ENCODE data around the gene ZNF521.

The ZNF521 gene

GRCh38 chr18:25349926-25350487, 2.0 kb downstream of the ZNF521 start:
- peak; percentile 36 for DNase-seq (ENCODE audit: low spot score)
- in situ Hi-C loops (cut with MboI; ENCODE audit: low pct_unique_long_range_greater_than_20kb, low sequenced_read_pairs, unreplicated experiment), result no loop called here
- no peak for TF ChIP-seq CTCF (IDR thresholded peaks at IDR 0.05; ENCODE audit: extremely low read depth, insufficient read depth, missing control alignments)

DNA sequence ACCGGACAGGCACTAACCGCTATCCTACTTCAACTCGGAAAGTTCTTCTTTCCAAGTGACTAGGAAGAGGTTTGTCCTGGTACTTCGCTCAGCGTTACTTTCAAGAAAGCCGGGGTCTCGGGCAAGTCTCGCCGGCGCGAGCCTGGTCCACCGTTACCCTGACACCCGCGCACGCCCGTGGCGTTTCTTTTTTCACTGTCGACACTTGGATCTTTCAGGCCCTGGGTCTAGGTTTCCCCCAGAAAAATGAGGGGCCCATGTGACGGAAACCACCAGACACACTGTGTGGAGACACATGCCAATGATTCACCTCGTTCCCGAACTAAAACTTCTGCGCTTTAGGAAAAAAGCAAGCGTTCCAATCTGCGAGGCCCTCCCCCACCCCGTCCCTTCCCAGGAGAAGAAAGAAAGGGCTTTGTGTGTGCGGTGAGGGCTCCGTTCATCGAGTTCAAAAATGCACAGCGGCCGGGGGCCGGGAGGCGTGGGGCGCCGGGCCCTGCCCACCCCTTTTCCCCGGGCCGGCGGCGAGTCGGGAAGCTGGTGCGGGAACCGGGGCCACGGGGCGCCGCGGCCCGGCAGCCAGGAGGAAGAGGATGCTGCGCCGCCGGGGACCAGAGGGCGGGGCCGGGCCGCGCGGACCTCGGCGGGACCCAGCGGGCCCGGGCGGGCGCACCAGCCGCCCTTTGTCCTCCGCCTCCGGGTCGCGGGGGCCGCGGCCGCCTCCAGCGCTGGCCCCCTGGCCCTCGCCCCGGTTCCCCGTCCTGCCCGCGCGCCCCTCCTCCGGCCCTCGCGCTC, 2.6 kb downstream of the ZNF521 start:
- DNase-seq (ENCODE audit: low spot score), result peak; percentile 50
- TF ChIP-seq CTCF (IDR thresholded peaks at IDR 0.05; ENCODE audit: extremely low read depth, insufficient read depth, missing control alignments), result no peak
- in situ Hi-C loops (cut with MboI; ENCODE audit: low pct_unique_long_range_greater_than_20kb, low sequenced_read_pairs, unreplicated experiment), result no loop called here

DNA sequence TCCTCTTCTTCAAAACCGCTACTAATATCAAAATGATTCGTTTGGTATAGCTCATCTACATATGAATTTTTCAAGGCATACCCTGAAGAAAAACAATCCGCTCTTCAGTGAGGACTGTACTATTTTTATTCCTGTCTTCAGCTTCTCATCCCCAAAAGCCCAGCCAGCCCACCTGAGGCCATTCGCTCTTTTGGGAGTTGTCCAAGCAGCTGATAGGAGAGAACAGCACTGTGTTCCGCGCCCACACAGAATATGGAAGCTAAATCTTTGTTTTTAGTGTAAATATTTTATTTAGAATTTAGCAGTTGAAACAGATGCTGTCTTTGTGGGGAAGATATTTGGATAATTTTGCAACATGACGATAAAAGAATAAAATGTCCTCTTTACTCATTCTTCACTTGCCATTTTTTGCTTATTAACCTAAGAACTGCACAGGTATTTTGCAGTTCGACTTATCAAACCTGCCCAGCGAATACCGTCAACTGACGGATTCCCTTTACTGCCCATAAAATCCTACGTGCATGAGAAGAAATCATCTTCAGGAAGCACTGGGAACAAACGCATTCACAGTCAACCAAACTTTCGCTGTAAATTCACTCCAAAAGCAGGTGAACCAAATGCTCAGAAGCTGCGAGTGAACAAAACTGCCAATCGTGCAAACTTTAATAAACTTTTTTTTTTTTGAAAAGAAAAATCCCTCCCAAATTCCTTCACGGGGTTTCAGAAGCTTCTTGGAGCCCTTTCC, 3.4 kb downstream of the ZNF521 start:
- no peak for DNase-seq (ENCODE audit: low spot score)

GRCh38 chr18:25346561-25346960, 5.4 kb downstream of the ZNF521 start:
- TF ChIP-seq CTCF (IDR thresholded peaks at IDR 0.05; ENCODE audit: extremely low read depth, insufficient read depth, missing control alignments), result no peak
- no peak for DNase-seq (ENCODE audit: low spot score)
- in situ Hi-C loops (cut with MboI; ENCODE audit: low pct_unique_long_range_greater_than_20kb, low sequenced_read_pairs, unreplicated experiment), result no loop called here

More for the DNA sequence above, 3.4 kb downstream of the ZNF521 start:
- in situ Hi-C loops (cut with MboI; ENCODE audit: low pct_unique_long_range_greater_than_20kb, low sequenced_read_pairs, unreplicated experiment), result no loop called here
- no peak for TF ChIP-seq CTCF (IDR thresholded peaks at IDR 0.05; ENCODE audit: extremely low read depth, insufficient read depth, missing control alignments)

DNA sequence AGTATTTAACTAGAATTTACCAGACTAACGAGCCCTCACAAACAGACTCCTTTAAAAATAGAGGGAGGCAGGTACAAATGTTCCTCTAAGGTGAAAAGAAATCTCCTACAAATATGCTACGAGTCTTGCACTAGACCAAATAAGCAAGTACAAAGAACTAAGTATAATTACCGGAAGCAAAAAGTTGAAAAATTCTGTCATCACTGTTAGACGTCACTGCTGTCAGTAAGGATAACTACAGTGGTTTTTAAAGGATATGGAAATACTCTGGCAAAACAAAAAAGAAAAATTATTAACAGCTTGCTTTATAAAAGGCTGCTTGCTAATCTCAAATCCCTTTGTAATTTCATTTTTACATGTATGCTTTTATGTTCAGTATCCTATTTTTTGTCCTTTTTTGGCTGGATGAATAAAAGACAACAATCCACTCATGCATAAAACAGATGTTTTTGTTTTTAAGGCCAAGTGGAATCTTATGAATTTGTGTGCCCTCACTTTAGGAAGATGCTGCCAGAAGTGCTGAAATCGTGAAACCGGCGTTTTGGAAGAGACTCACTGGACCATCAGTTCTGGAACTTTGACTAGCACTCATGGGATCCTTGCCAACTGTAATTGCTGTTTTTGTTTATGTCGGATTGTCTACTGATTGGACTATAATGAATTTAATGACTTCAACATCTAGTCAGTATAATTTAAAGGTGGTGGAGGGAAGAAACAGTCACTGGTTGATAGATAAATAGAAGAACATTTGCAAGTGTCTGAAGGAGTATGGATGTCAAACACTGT, 6.7 kb downstream of the ZNF521 start:
- no peak for DNase-seq (ENCODE audit: low spot score)
- TF ChIP-seq CTCF (IDR thresholded peaks at IDR 0.05; ENCODE audit: extremely low read depth, insufficient read depth, missing control alignments), result no peak
- in situ Hi-C loops (cut with MboI; ENCODE audit: low pct_unique_long_range_greater_than_20kb, low sequenced_read_pairs, unreplicated experiment), result no loop called here

DNA sequence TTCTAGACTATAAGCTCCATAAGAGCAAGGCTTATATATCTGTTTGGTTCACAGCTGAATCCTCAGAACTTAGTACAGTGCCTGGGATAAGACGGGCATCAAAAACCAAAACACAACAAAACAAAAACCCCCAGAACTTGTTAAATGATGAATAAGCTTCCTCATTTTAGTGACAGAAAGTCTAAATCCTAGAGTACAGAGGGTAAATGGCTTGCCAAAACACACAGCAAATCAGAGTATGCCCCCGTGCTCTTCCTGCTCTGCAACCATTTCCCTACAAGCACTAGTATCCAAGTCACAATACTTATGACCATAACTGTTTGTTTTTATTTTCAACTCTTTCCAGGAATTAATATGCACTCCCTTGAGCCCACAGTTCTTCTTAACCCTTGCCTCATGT, 10.1 kb downstream of the ZNF521 start:
- no peak for DNase-seq (ENCODE audit: low spot score)
- in situ Hi-C loops (cut with MboI; ENCODE audit: low pct_unique_long_range_greater_than_20kb, low sequenced_read_pairs, unreplicated experiment), result no loop called here
- no peak for TF ChIP-seq CTCF (IDR thresholded peaks at IDR 0.05; ENCODE audit: extremely low read depth, insufficient read depth, missing control alignments)
